HEK293 (cell line): ENCODE results near the gene SMURF1.

Experiments used
- CTCF ChIA-PET: fragments of 350-600 bp; formaldehyde crosslinking; extraction: SDS; loops from one replicate; lab custom pipeline; 2021; ENCODE audit warnings: antibody characterized with exemption; lab: Yijun Ruan, JAX
- POLR2A ChIA-PET: fragments of 300-600 bp; formaldehyde crosslinking; extraction: SDS; loops from one replicate; lab custom pipeline; 2020; ENCODE audit warnings: antibody characterized with exemption, inconsistent platforms; lab: Yijun Ruan, JAX
- H3K27ac ChIP-seq: fragments of 200-500 bp; sonication (Bioruptor generic); 2 replicates; pipeline ENCODE4 v1.5.1; 2014; ENCODE audit warnings: low read depth, low read length, control low read depth, inconsistent platforms; ENCODE audit errors: extremely low read depth
- H3K36me3 ChIP-seq, 2 experiments: fragments of 200-500 bp in 1 of 2; sonication (Bioruptor generic) in 1 of 2; 1 replicate in 1 of 2; 2 replicates in 1 of 2; pipeline ENCODE4 v1.5.1; 2014 to 2017; ENCODE audit warnings: inconsistent platforms in 2 of 2, low read length in 2 of 2; ENCODE audit not compliant: control insufficient read depth in 2 of 2, insufficient read depth in 1 of 2
- H3K4me1 ChIP-seq: fragments of 200-500 bp; sonication (Bioruptor generic); 2 replicates; pipeline ENCODE4 v1.5.1; 2014; ENCODE audit warnings: mild to moderate bottlenecking, low read length, inconsistent platforms; ENCODE audit not compliant: control insufficient read depth, insufficient read depth
- H3K4me3 ChIP-seq: 2 replicates; pipeline ENCODE4 v1.5.1; 2011; ENCODE audit warnings: low read depth, mild to moderate bottlenecking, control low read depth, low read length, moderate library complexity
- H3K9me3 ChIP-seq: fragments of 200-500 bp; sonication (Bioruptor generic); 2 replicates; pipeline ENCODE4 v1.5.1; 2014; ENCODE audit warnings: low read depth, low read length, inconsistent platforms; ENCODE audit not compliant: control insufficient read depth, insufficient read depth
- KLF7 ChIP-seq: fragments of 450-650 bp; formaldehyde crosslinking; IDR thresholded peaks from 2 replicates; pipeline ENCODE4 v1.5.1; 2016; ENCODE audit warnings: missing biosample characterization, missing genetic modification characterization, borderline replicate concordance
- KLF9 ChIP-seq: fragments of 450-650 bp; formaldehyde crosslinking; IDR thresholded peaks from 2 replicates; pipeline ENCODE4 v1.5.1; 2016; ENCODE audit warnings: missing biosample characterization, missing genetic modification characterization, low read depth
- MEIS1 ChIP-seq: sonication (generic); formaldehyde crosslinking; IDR thresholded peaks from 2 replicates; pipeline ENCODE4 v1.8.1; 2022; ENCODE audit warnings: missing genetic modification reagents, mild to moderate bottlenecking, borderline replicate concordance
- PRDM1 ChIP-seq: fragments of 450-650 bp; formaldehyde crosslinking; IDR thresholded peaks from 2 replicates; pipeline ENCODE4; 2016; ENCODE audit warnings: missing biosample characterization, missing genetic modification characterization
- ZBTB1 ChIP-seq: fragments of 450-650 bp; formaldehyde crosslinking; IDR thresholded peaks from 2 replicates; pipeline ENCODE4 v1.5.1; 2016; ENCODE audit warnings: missing biosample characterization, missing genetic modification characterization
- ZFHX2 ChIP-seq: fragments of 450-650 bp; formaldehyde crosslinking; conservative IDR thresholded peaks from 2 replicates; pipeline ENCODE4 v1.5.1; 2016; ENCODE audit warnings: missing biosample characterization, missing genetic modification characterization
- ZIC2 ChIP-seq: fragments of 450-650 bp; formaldehyde crosslinking; IDR thresholded peaks from 2 replicates; pipeline ENCODE4 v1.5.1; 2016; ENCODE audit warnings: missing biosample characterization, missing genetic modification characterization
- ZNF10 ChIP-seq: fragments of 450-650 bp; formaldehyde crosslinking; IDR thresholded peaks from 2 replicates; pipeline ENCODE4 v1.5.1; 2017; ENCODE audit warnings: missing biosample characterization, missing genetic modification characterization
- ZNF132 ChIP-seq: fragments of 450-650 bp; formaldehyde crosslinking; IDR thresholded peaks from 2 replicates; pipeline ENCODE4 v1.5.1; 2017; ENCODE audit warnings: missing biosample characterization, missing genetic modification characterization, borderline replicate concordance
- ZNF211 ChIP-seq: fragments of 450-650 bp; formaldehyde crosslinking; IDR thresholded peaks from 2 replicates; pipeline ENCODE4 v1.5.1; 2016; ENCODE audit warnings: low read depth, missing biosample characterization, missing genetic modification characterization
- ZNF223 ChIP-seq: fragments of 450-650 bp; formaldehyde crosslinking; IDR thresholded peaks from 2 replicates; pipeline ENCODE4 v1.5.1; 2016; ENCODE audit warnings: missing biosample characterization, missing genetic modification characterization
- ZNF37A ChIP-seq: fragments of 450-650 bp; IDR thresholded peaks from 2 replicates; pipeline ENCODE4 v1.5.1; 2018; ENCODE audit warnings: missing biosample characterization, missing genetic modification characterization
- ZNF585B ChIP-seq: fragments of 450-650 bp; formaldehyde crosslinking; IDR thresholded peaks from 2 replicates; pipeline ENCODE4 v1.5.1; 2016; ENCODE audit warnings: missing biosample characterization, missing genetic modification characterization
- ZNF626 ChIP-seq: fragments of 450-650 bp; sonication (Bioruptor Pico); formaldehyde crosslinking; IDR thresholded peaks from 2 replicates; pipeline ENCODE4 v1.5.1; 2018; ENCODE audit warnings: missing biosample characterization, missing genetic modification characterization, inconsistent platforms
- ZNF707 ChIP-seq: fragments of 450-650 bp; formaldehyde crosslinking; IDR thresholded peaks from 2 replicates; pipeline ENCODE4 v1.5.1; 2016; ENCODE audit warnings: missing biosample characterization, missing genetic modification characterization
- ZNF777 ChIP-seq: fragments of 450-650 bp; formaldehyde crosslinking; IDR thresholded peaks from 2 replicates; pipeline ENCODE4 v1.5.1; 2017; ENCODE audit warnings: missing biosample characterization, missing genetic modification characterization, borderline replicate concordance
- ZNF843 ChIP-seq: fragments of 450-650 bp; formaldehyde crosslinking; IDR thresholded peaks from 2 replicates; pipeline ENCODE4 v1.5.1; 2016; ENCODE audit warnings: missing biosample characterization, missing genetic modification characterization
- ZXDB ChIP-seq: fragments of 450-650 bp; formaldehyde crosslinking; IDR thresholded peaks from 2 replicates; pipeline ENCODE4 v1.5.1; 2016; ENCODE audit warnings: missing biosample characterization, missing genetic modification characterization
- TF ChIP-seq, protein P1 (sequence below): fragments of 450-650 bp; formaldehyde crosslinking; conservative IDR thresholded peaks from 2 replicates; pipeline ENCODE4 v1.5.1; 2016; ENCODE audit warnings: low read depth, missing biosample characterization, missing genetic modification characterization
- TF ChIP-seq, protein P2 (sequence below): fragments of 450-650 bp; formaldehyde crosslinking; IDR thresholded peaks from 2 replicates; pipeline ENCODE4 v1.5.1; 2017; ENCODE audit warnings: missing biosample characterization, mild to moderate bottlenecking, missing genetic modification characterization, moderate library complexity
- TF ChIP-seq, protein P3 (sequence below): fragments of 450-650 bp; formaldehyde crosslinking; IDR thresholded peaks from 2 replicates; pipeline ENCODE4 v1.5.1; 2017; ENCODE audit warnings: missing biosample characterization, missing genetic modification characterization

The SMURF1 gene

DNA sequence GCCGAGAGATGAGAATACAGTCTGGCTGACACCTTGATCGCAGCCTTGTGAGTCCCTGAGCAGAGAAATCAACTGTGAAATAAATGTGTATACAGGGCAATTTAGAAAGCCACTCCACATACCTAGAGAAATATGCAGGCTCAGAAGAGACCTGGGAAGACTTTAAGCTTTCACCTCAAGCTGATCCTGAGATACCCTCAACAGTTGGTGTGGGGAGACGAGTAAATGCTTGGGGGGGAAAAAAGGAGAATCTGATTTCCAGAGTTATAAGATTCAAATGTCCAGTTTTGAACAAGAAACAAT lies 123.5 kb downstream of the SMURF1 start:
- Histone ChIP-seq H3K9me3 (no peaks in the 10 kb centered on the region), H3K4me1 (peaks cover 2% of the 10 kb centered on the region; the same call in 1 of the 2 replicates), H3K36me3 (peaks cover 14 to 17% of the 10 kb centered on the region in 2 experiments), H3K27ac (no peak overlapping the region), H3K4me3 (no peak overlapping the region)
- POLR2A ChIA-PET = no interaction called here
- no peak for TF ChIP-seq PRDM1
- TF ChIP-seq ZNF777 (tag by site-specific recombination) = no peak
- no peak for TF ChIP-seq ZNF223 (tag by site-specific recombination)
- no peak for TF ChIP-seq ZXDB (tag by site-specific recombination)
- TF ChIP-seq ZNF211 = no peak
- TF ChIP-seq, protein P1, sequence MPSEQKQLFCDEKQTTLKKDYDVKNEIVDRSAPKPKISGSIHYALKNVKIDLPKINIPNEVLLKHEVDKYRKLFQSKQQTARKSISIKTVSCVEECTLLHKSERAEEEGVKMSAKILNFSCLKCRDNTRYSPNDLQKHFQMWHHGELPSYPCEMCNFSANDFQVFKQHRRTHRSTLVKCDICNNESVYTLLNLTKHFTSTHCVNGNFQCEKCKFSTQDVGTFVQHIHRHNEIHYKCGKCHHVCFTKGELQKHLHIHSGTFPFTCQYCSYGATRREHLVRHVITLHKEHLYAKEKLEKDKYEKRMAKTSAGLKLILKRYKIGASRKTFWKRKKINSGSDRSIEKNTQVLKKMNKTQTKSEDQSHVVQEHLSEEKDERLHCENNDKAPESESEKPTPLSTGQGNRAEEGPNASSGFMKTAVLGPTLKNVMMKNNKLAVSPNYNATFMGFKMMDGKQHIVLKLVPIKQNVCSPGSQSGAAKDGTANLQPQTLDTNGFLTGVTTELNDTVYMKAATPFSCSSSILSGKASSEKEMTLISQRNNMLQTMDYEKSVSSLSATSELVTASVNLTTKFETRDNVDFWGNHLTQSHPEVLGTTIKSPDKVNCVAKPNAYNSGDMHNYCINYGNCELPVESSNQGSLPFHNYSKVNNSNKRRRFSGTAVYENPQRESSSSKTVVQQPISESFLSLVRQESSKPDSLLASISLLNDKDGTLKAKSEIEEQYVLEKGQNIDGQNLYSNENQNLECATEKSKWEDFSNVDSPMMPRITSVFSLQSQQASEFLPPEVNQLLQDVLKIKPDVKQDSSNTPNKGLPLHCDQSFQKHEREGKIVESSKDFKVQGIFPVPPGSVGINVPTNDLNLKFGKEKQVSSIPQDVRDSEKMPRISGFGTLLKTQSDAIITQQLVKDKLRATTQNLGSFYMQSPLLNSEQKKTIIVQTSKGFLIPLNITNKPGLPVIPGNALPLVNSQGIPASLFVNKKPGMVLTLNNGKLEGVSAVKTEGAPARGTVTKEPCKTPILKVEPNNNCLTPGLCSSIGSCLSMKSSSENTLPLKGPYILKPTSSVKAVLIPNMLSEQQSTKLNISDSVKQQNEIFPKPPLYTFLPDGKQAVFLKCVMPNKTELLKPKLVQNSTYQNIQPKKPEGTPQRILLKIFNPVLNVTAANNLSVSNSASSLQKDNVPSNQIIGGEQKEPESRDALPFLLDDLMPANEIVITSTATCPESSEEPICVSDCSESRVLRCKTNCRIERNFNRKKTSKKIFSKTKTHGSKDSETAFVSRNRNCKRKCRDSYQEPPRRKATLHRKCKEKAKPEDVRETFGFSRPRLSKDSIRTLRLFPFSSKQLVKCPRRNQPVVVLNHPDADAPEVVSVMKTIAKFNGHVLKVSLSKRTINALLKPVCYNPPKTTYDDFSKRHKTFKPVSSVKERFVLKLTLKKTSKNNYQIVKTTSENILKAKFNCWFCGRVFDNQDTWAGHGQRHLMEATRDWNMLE (tag by site-specific recombination) = no peak
- TF ChIP-seq KLF9 (tag by site-specific recombination) = no peak
- TF ChIP-seq ZIC2 = no peak
- TF ChIP-seq KLF7 (tag by site-specific recombination) = no peak
- no peak for TF ChIP-seq ZNF10
- TF ChIP-seq, protein P2, sequence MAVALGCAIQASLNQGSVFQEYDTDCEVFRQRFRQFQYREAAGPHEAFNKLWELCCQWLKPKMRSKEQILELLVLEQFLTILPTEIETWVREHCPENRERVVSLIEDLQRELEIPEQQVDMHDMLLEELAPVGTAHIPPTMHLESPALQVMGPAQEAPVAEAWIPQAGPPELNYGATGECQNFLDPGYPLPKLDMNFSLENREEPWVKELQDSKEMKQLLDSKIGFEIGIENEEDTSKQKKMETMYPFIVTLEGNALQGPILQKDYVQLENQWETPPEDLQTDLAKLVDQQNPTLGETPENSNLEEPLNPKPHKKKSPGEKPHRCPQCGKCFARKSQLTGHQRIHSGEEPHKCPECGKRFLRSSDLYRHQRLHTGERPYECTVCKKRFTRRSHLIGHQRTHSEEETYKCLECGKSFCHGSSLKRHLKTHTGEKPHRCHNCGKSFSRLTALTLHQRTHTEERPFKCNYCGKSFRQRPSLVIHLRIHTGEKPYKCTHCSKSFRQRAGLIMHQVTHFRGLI (tag by site-specific recombination) = no peak
- no peak for TF ChIP-seq ZNF626 (tag by site-specific recombination)
- no peak for TF ChIP-seq ZNF707 (tag by site-specific recombination)
- no peak for TF ChIP-seq ZNF843 (tag by site-specific recombination)
- no peak for TF ChIP-seq ZNF132 (tag by site-specific recombination)
- no peak for TF ChIP-seq MEIS1
- CTCF ChIA-PET = interaction anchor here (1.4 kb wide), 1 partner anchor 20 kb away, joined by 3 read pairs; no protein-coding TSS in a partner anchor

DNA sequence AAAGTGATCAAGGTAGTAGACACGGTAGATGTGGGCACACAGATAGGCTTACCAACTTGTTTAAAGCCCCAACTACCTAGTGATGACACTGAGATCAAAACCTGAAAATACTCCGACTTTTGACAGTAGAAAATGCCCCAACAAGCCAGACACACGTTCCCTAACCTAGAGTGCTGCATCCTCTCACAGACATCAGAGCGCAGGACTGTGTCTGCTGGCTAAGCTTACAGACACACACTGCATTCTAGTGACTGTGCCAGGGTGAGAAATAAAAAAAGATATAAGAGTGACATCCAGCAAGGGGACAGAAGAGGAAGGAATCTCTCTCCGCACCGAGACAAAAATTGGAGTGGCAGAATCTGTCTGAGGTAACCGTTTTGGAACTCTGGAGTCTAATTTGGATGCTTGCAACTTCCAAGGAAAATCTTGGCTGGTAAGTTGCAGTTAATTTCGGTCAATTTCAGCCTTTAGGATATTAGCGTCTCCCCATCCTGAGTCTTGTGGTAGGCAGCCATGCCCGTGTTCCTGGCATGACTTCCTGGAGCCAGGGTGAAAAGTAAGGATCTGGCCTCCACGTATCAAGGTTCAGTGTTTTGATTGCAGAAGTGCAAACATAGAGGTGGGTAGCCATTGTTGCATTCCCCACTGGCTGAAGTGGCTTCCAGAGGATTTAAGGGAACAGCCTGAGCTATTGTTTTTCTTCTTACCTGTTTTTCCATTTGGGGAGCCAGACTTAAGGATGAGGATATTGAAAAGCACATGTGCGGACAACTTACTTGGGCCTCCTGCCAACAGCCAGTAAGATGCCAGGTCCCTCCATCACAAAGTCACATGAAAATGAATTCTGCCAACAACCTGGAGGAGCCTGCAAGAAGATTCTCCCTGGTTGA lies 124.1 kb downstream of the SMURF1 start:
- no peak overlapping the region for H3K27ac ChIP-seq
- ChIA-PET CTCF (no interaction called here), POLR2A (no interaction called here)
- peaks cover 2% of the 10 kb centered on the region; the same call in 1 of the 2 replicates for H3K4me1 ChIP-seq
- TF ChIP-seq ZBTB1 (tag by site-specific recombination) (no peak), ZFHX2 (tag by site-specific recombination) (no peak), ZNF585B (tag by site-specific recombination) (no peak), ZNF37A (tag by site-specific recombination) (no peak)
- TF ChIP-seq, protein P3, sequence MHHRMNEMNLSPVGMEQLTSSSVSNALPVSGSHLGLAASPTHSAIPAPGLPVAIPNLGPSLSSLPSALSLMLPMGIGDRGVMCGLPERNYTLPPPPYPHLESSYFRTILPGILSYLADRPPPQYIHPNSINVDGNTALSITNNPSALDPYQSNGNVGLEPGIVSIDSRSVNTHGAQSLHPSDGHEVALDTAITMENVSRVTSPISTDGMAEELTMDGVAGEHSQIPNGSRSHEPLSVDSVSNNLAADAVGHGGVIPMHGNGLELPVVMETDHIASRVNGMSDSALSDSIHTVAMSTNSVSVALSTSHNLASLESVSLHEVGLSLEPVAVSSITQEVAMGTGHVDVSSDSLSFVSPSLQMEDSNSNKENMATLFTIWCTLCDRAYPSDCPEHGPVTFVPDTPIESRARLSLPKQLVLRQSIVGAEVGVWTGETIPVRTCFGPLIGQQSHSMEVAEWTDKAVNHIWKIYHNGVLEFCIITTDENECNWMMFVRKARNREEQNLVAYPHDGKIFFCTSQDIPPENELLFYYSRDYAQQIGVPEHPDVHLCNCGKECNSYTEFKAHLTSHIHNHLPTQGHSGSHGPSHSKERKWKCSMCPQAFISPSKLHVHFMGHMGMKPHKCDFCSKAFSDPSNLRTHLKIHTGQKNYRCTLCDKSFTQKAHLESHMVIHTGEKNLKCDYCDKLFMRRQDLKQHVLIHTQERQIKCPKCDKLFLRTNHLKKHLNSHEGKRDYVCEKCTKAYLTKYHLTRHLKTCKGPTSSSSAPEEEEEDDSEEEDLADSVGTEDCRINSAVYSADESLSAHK = no peak
- H3K9me3 ChIP-seq = no peaks in the 10 kb centered on the region
- H3K4me3 ChIP-seq = no peak overlapping the region
- peaks cover 19 to 23% of the 10 kb centered on the region in 2 experiments for H3K36me3 ChIP-seq
